HAP-1 (cell line): ENCODE data around the gene TMC1.
"Not testable (repeated sequence)": the region's sequence is repeated elsewhere in the genome, so short reads cannot be mapped to it uniquely, and the experiment has no call there.

Experiments used
- DNase-seq, 2 experiments: peaks; one replicate each; pipeline ENCODE4 v3.0.0-alpha.2; 2016 to 2020; ENCODE audit warnings: low spot score in 2 of 2
- H3K27me3 ChIP-seq: fragments of 250-450 bp; sonication (Bioruptor Pico); 2 replicates; pipeline ENCODE4 v1.5.1; 2020; ENCODE audit warnings: low read depth, mild to moderate bottlenecking, moderate library complexity
- H3K36me3 ChIP-seq: fragments of 250-450 bp; sonication (Bioruptor Pico); replicated peaks from 2 replicates; pipeline ENCODE4 v1.5.1; 2020; ENCODE audit warnings: mild to moderate bottlenecking
- H3K4me1 ChIP-seq: fragments of 250-450 bp; sonication (Bioruptor Pico); 2 replicates; pipeline ENCODE4 v1.5.1; 2020; ENCODE audit warnings: mild to moderate bottlenecking
- H3K4me3 ChIP-seq: fragments of 250-450 bp; sonication (Bioruptor Pico); 2 replicates; pipeline ENCODE4 v1.5.1; 2020; ENCODE audit warnings: mild to moderate bottlenecking, moderate library complexity
- H3K9me3 ChIP-seq: fragments of 250-450 bp; sonication (Bioruptor Pico); 2 replicates; pipeline ENCODE4 v1.5.1; 2020; ENCODE audit warnings: mild to moderate bottlenecking, moderate library complexity
- in situ Hi-C: fragments of 300-500 bp; cut with MboI; formaldehyde crosslinking; loops from 3 replicates; pipeline ENCODE4 v1.14.3; 2020; ENCODE audit warnings: low sequenced_read_pairs, inconsistent platforms, mixed read lengths

Gene TMC1

DNA sequence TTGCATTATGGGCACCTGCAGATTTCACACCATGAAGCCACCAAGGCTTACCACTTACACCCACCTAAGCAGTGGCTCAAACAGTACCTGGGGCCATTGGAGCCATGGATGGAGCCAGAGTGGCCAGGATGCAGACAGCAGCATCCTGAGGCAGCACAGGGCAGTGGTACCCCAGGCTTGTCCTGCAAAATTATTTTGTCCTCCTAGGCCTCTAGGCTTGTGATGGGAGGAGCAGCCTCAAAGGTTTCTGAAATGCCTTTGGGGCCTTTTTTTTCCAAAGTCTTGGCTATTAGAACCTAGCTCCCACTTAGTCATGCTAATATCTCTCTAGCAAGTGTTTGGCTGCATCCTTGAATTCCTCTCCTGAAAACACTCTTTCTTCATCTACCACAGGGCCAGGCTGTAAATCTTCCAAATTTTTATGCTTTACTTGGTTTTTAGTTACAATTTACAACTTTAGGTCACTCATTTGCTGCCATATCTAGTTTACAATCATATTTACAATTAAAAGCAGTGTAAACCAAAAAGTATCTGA is 15.7 kb downstream of the TMC1 start:
- H3K27me3 ChIP-seq = no peaks in the 10 kb centered on the region
- H3K9me3 ChIP-seq = peaks cover 11% of the 10 kb centered on the region
- in situ Hi-C loops = no loop called here
- peaks cover 12% of the 10 kb centered on the region for H3K4me1 ChIP-seq
- no peak overlapping the region for H3K4me3 ChIP-seq
- H3K36me3 ChIP-seq = no peaks in the 10 kb centered on the region
- DNase-seq = no peak

DNA sequence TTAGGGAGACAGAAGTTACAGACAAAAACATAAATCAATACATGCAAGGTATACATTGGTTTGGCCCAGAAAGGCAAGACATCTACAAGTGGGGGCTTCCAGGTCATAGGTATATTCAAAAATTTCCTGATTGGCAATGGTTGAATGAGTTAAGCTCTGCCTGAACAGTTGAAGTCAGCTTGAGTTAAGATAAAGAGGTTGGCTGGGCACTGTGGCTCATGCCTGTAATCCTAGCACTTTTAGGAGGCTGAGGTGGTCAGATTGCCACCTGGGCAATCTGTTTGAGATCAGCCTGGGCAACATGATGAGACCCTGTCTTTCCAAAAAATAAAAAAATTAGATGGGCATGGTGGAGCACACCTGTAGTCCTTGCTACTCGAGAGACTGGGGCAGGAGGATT is 16.3 kb downstream of the TMC1 start:
- Histone ChIP-seq H3K27me3 (no peaks in the 10 kb centered on the region), H3K4me3 (no peak overlapping the region), H3K36me3 (no peaks in the 10 kb centered on the region), H3K9me3 (peaks cover 11% of the 10 kb centered on the region), H3K4me1 (peaks cover 12% of the 10 kb centered on the region)
- in situ Hi-C loops = no loop called here
- no peak for DNase-seq

DNA sequence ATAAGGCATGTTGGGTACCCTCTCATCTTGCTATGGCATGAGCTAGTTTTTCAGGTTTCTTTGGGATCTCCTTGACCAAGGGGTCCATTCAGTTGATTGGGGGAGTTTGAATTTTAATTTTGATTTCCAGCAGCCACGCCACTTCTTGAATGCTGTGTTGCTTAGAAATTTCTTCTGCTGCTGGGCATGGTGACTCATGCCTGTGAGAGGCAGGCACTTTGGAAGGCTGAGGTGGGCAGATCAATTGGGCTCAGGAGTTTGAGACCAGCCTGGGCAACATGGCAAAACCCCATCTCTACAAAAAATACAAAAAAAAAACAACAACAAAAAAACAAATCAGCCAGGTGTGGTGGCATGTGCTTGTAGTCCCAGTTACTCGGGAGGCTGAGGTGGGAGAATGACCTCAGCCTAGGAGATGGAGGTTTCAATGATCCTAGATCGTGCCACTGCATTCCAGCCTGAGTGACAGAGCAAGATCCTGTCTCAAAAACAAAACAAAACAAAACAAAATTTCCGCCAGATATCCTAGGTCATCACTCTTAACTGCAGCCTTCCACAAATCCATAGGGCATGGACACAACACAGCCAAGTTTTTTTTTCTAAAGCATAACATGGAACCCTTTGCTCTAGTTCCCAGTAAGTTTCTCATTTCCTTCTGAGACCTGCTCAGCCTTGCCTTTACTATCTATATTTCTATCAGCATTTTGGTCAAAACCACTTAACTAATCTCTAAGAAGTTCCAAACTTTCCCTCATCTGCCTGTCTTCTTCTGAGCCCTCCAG is 17.7 kb downstream of the TMC1 start:
- Histone ChIP-seq H3K4me1 (peaks cover 8% of the 10 kb centered on the region), H3K27me3 (no peaks in the 10 kb centered on the region), H3K36me3 (no peaks in the 10 kb centered on the region), H3K9me3 (peaks cover 11% of the 10 kb centered on the region), H3K4me3 (no peak overlapping the region)
- no peak for DNase-seq
- in situ Hi-C loops = no loop called here

DNA sequence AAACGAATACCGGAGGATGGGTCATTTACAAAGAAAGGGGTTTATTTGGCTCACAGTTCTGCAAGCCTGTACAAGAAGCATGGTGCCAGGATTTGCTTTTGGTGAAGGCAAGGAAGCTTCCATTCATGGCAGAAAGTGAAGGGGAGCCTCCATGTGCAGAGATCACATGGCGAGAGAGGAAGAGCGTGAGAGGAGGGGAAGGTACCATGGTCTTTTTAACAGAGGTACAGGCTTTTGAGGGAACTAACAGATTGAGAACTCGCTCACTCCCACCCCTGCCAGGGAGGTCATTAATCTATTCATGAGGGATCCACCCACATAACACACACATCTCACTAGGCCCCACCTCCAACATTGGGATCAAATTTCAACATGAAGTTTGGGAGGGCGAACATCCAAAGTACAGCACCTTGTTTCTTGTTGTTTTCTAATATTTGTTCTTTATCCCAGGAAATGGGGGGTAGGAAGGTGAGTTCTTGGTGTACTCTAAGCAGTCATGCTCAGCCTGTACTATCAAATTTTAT is 18.5 kb downstream of the TMC1 start:
- H3K9me3 ChIP-seq = peaks cover 11% of the 10 kb centered on the region
- H3K36me3 ChIP-seq = no peaks in the 10 kb centered on the region
- in situ Hi-C loops = no loop called here
- H3K27me3 ChIP-seq = no peaks in the 10 kb centered on the region
- peaks cover 8% of the 10 kb centered on the region for H3K4me1 ChIP-seq
- DNase-seq = peak in 1 of 2 experiments; percentile 57
- no peak overlapping the region for H3K4me3 ChIP-seq

DNA sequence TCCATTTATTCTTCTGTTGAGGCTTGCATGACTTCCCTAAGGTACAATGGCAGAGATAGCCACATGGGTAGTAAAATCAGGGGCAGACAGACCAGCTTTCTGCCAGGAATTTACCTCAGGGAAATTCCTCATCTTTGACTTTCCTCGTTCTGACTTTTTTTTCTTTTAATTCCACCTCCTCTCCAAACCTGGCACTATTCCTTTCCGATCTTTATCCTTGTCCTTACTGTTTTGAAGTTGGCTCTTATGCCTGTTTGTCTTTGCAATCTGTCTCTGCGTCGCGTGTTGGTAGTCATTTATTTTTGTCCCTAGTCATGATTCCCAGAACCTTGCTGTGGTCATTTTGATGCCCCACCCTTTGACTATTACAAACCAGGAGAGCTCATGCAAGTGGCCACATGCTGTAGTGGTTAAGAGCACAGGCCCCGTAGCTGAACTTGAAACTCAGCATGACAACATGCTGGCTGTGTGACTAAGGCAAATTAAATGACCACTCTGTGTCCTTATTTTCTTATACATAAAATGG is 19.0 kb downstream of the TMC1 start:
- in situ Hi-C loops = no loop called here
- DNase-seq = no peak
- H3K4me1 ChIP-seq = peaks cover 8% of the 10 kb centered on the region
- H3K9me3 ChIP-seq = peaks cover 11% of the 10 kb centered on the region
- H3K36me3 ChIP-seq = no peaks in the 10 kb centered on the region
- no peaks in the 10 kb centered on the region for H3K27me3 ChIP-seq
- no peak overlapping the region for H3K4me3 ChIP-seq

DNA sequence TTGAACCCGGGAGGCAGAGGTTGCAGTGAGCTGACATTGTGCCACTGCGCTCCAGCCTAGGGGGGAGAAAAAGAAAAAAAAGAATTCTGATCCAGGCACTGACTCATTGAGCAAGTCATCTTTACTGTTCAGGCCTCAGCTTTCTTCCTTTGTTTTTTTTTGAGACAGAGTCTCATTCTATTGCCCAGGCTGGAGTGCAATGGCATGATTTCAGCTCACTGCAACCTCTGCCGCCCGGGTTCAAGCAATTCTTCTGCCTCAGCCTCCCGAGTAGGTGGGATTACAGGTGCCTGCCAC is 21.1 kb downstream of the TMC1 start:
- H3K4me1 ChIP-seq, H3K4me3 ChIP-seq, DNase-seq, in situ Hi-C loops, H3K36me3 ChIP-seq, H3K27me3 ChIP-seq, H3K9me3 ChIP-seq: not testable (repeated sequence)

DNA sequence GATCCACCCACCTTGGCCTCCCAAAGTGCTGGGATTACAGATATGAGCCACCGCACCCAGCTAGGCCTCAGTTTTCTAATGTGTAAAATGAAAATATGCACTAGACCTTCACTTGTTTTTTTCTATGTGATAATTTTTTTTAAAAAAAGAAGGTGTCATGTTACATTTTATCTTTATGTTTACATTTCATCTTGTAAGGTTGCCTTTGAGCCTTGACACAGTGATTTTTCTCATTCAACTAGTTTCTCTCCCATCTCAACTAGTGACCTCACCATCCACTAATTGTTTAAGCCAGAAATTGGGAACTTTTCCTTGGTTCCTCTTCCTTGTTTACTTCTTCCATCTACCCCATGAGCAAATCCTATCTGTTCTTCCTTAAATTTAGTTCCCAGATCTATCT is 21.5 kb downstream of the TMC1 start:
- peaks cover 8% of the 10 kb centered on the region for H3K4me1 ChIP-seq
- DNase-seq = no peak
- 0 out of 2 replicates have a peak, but pooled peaks cover 2% of the 10 kb centered on the region for H3K9me3 ChIP-seq
- in situ Hi-C loops = no loop called here
- no peak overlapping the region for H3K4me3 ChIP-seq
- no peaks in the 10 kb centered on the region for H3K36me3 ChIP-seq
- no peaks in the 10 kb centered on the region for H3K27me3 ChIP-seq

DNA sequence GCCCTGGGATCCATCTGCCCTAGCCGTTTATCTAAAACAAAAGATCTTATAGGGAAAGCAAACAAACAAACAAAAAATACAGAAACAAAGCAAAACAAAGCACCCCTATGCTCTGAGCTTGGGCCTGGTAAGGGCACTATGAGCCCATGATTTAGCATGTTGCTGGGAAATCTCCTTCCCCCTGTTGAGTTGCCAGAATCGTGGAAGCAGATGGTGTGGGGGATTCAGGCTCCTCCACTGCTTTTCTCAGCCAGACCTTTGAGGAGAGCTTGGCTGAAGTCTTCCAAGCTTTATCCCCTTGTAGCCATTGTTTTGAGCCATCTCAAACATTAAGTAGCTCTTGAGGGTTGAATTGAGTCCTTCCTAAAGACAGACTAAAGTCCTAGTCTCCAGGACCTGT is 29.9 kb downstream of the TMC1 start:
- Histone ChIP-seq H3K4me3 (no peak overlapping the region), H3K9me3 (no peaks in the 10 kb centered on the region), H3K36me3 (no peaks in the 10 kb centered on the region), H3K4me1 (peaks cover 49% of the 10 kb centered on the region), H3K27me3 (no peaks in the 10 kb centered on the region)
- in situ Hi-C loops = no loop called here
- DNase-seq = no peak

DNA sequence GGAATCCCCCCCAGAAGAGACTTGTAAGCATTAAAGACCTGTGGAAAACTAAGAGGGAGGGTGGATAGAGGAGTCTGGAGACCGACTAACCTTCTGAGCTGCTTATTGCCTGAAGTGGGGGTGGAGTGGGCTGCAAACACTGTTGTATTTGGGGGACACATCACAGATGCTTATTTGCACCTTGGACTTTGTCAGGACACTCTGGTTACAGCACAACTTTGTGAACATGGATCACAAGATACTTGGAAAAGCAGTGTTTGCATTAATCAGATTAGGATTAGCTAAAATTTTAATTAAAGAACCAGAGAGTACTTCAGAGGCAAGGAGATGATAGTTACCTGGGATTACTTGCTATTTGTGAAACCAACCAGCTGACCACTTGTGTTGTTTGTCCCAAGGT is 30.9 kb downstream of the TMC1 start:
- no peak overlapping the region for H3K4me3 ChIP-seq
- in situ Hi-C loops = no loop called here
- H3K36me3 ChIP-seq = no peaks in the 10 kb centered on the region
- H3K9me3 ChIP-seq = no peaks in the 10 kb centered on the region
- no peak for DNase-seq
- H3K4me1 ChIP-seq = peaks cover 52% of the 10 kb centered on the region
- no peaks in the 10 kb centered on the region for H3K27me3 ChIP-seq

DNA sequence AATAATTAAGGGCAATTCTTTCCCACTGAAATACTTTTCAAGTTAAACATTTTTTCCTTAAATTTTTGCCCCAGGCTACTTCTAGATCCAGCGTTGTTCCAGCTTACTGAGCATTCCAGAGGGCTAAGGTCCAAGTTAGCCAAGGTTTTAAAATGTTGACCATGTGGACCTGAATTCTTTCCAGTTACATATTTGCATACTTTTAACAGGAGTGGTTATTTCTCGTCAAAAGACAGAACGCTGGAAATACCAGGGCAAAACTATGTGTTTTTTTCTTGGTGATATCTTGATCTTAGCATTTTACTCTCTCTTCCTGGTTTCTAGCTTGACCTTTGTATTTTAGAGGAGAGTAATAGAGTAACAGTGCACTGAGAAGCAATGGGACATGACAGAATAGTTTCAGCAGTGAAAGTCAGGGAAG is 32.8 kb downstream of the TMC1 start:
- no peak overlapping the region for H3K4me3 ChIP-seq
- no peaks in the 10 kb centered on the region for H3K27me3 ChIP-seq
- in situ Hi-C loops = no loop called here
- DNase-seq = peak; percentile 63 to 96
- no peaks in the 10 kb centered on the region for H3K36me3 ChIP-seq
- H3K9me3 ChIP-seq = no peaks in the 10 kb centered on the region
- peaks cover 65% of the 10 kb centered on the region for H3K4me1 ChIP-seq

DNA sequence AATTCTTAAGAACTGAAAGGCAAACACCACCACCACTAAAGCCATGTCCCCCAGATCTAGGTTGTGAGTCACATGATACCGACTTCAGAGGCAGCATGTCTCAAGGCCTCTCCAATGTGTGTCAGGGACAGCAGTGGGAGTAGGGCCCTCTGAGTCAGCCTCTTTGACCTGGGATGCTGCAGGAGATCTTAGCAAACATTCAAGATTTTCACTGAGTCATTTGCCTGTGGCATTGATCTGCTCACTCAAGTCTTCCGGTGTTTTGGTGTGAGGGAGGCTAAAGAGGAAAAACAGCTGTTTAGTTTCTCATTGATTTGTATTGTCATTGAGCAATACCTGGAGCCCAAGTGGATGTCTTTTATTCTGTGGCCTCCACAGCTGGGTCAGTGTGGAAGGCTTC is 36.1 kb downstream of the TMC1 start:
- Histone ChIP-seq H3K27me3 (no peaks in the 10 kb centered on the region), H3K36me3 (no peaks in the 10 kb centered on the region), H3K4me1 (peaks cover 52% of the 10 kb centered on the region), H3K9me3 (no peaks in the 10 kb centered on the region), H3K4me3 (no peak overlapping the region)
- in situ Hi-C loops = no loop called here
- DNase-seq = peak in 1 of 2 experiments; percentile 31

DNA sequence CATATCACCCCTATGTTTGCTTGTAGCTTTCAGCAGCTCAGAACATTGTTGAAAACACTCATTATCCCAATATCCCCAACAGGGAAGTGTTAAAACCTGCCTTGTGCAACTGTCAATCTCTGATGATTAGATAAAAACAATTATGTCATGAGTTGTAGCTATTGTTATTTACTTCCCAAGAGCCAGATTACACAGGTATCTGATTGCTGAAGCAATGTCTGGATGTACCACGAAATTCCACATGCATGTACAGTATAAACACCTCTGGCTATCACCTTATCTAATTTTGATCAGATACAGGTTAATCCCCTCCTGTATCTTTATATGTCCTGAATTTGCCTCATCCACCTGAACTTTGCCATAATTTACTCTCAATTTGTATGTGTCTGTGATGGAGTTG is 38.7 kb downstream of the TMC1 start:
- Histone ChIP-seq H3K36me3 (no peaks in the 10 kb centered on the region), H3K4me1 (peaks cover 50% of the 10 kb centered on the region), H3K4me3 (no peak overlapping the region), H3K27me3 (no peaks in the 10 kb centered on the region), H3K9me3 (no peaks in the 10 kb centered on the region)
- DNase-seq = no peak
- in situ Hi-C loops = no loop called here

DNA sequence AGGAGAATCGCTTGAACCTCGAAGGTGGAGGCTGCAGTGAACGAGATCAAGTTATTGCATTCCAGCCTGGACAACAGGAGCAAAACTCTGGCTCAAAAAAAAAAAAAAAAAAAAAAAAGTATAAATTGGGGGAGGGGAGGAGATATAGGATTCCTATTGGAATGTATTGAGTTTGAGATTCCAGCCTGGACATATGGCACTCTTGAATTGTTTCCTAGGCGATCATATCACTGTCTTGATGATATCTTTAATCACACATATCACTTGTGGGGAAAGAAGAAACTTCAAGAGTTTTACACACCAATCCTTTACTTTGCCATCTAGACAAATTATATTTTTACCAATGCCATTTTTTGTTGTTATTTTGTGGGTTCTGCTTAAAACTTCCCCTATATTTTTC is 42.4 kb downstream of the TMC1 start:
- DNase-seq = peak in 1 of 2 experiments; percentile 68
- in situ Hi-C loops = no loop called here
- Histone ChIP-seq H3K4me1 (peaks cover 32% of the 10 kb centered on the region), H3K4me3 (no peak overlapping the region), H3K9me3 (no peaks in the 10 kb centered on the region), H3K36me3 (no peaks in the 10 kb centered on the region), H3K27me3 (no peaks in the 10 kb centered on the region)

DNA sequence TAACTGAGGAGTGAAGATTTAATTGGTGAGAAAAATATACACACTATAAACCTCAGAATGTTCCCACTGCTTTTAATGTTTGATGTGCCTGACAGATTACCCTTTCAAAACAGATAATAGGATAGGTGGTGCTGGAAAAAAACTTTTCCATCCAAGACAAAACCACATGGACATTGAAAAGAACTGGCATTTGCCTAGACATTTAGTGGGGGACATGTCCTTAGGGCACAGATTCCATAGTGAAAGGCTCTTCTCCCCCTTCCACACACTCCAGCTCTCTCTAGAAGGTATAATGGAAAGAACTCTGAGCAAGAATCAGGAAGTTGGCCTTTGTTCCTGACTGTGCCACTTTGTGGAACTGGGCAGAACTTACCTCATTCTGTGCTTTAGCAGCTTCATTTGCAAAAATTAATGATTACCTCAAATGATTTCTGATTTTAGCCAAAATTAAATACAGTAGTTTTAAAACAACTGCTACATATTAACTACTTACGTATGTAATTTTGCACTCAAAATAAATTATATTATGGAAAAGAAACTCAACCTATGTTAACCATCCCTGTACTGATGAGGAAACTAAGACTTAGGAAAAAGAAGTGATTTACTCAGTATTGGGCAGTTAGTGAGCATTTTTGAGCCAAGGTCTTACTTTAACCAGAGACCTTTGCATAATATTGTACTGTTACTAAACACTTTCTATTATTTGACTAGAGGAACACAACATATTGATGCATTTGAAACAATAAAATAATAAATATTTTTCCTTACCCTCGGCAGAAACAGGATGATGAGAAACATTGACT is 43.3 kb downstream of the TMC1 start:
- Histone ChIP-seq H3K9me3 (no peaks in the 10 kb centered on the region), H3K4me3 (no peak overlapping the region), H3K27me3 (no peaks in the 10 kb centered on the region), H3K36me3 (no peaks in the 10 kb centered on the region), H3K4me1 (peaks cover 39% of the 10 kb centered on the region)
- in situ Hi-C loops = no loop called here
- DNase-seq = peak; percentile 81 to 99
